ENCODE results near the gene WASL.
"Not testable (repeated sequence)": the region's sequence is repeated elsewhere in the genome, so short reads cannot be mapped to it uniquely, and the experiment has no call there.

The WASL gene

DNA sequence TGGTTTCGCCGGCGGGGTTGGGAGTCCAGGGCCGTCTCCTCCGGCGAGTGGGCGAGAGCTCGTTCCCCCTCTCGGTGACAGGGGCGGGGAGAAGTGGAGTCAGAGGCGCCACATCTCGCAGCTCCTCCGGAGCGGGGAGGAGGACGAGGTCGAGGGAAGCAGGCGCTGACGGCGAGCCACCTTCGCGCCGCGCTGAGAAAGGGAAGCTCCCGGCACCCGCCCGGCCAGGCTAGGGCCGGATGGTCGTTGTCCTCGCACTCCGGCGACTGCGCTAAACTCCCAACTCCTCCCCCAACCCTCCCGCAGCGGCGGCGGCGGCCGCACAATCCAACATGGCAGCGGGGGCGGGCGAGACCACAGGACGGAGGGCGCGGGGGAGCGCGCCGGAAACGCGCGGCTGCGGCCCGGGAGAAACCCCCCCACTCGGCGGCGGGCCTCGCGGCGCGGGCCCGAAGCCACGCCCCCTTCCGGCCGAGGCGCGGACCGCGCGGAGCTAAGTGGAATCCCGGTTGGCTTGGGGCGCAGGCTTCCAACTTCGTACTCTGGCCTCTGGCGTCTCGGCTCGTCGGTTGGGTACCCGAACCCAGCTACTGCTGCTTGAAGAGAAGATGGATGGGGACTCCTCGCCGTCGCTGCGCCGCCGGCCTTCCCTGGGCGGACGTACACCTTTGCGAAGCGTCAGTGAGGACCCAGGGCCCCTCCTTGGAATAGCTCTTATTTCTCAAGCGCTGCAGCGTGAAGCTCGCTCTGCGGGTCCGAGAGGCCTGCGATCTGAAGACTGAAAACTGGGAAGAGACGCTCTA lies at the start of gene WASL:
TSS of gene WASL (minus strand) at position 270 of the 803 bp plus-strand sequence. CDS start at position 1, 269 bp downstream.
- peak; percentile 91 for DNase-seq

- no peak for DNase-seq
These were observed 49.1 kb upstream of the WASL start for GRCh38 chr7:123797673-123798531.

- no peak for DNase-seq
These were observed 47.8 kb upstream of the WASL start for GRCh38 chr7:123796568-123796967.

DNA sequence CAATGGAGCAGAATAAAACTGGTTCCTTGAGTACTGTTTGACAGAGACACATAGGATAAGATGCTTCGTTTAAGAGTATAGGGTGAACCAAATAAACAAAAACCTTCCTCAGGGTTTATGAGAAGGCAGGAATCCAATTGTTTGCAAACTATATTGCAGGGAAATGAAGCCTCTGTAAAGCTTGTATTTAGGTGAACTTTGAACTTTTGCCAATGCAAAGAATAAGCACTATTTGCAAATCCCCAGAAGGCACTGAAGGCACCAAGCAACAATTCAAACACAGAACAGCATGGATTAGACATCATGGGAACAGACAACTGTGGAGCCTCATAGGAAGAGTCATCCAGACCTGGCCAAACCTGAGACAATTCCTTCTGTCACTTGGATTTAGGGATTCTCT lies 47.1 kb upstream of the WASL start:
- no peak for DNase-seq

- not testable (repeated sequence) for DNase-seq
These were observed 46.3 kb upstream of the WASL start for GRCh38 chr7:123795116-123795515.

DNA sequence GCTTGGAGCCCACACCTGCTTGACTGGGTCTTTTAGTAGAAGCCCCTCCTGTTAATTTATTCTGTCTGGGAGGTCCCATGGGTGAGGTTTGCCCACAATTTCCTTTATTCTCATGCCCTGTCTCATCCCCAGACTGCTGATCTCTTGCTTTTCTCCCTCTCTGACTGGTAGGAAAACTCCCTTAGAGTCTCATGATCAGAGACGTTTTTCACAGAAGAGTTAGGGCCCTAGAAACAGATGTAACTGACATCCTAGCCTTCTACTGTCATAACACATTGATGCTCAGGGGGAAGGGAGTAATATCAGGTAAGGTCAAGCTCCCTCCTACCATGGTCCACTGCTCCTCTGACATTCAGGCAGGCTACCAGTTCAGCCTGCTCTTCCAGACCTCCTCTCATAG lies 43.7 kb upstream of the WASL start:
- DNase-seq = no peak

DNA sequence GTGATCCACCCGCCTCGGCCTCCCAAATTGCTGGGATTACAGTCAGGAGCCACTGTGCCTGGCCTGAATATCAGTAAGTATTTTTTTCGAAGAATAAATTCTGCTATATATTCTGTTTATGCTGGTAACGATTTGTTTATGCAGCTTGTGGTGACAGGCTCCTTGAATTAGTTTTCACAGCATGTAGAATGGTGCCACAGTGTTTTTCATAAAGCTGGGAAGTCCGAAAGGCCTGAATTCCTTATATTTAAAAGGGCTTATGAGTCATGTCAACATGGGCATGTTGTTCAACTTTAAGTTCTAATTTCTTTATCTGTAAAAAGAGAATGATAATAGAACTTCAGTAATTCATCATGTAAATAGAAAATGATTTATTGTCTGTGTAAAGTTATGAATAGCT lies 42.2 kb upstream of the WASL start:
- no peak for DNase-seq

DNA sequence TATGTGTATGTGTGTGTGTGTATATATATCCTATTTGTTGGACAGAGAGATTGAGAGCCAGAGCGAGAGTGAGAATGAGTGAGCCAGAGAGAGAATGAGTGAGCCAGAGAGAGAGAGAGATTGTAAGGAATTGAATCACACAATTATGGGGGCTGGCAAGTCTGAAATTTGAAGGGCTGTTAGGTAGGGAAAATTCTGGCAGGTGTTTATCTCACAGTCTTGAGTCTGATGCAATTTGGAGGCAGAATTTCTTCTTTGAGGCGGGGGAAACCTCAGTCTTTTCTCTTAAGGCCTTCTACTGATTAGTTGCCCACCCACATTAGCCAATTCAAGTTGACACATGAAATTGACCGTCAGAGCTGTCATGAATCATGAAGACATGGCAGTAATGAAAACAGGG lies 41.0 kb upstream of the WASL start:
- no peak for DNase-seq

- no peak for DNase-seq
These were observed 40.5 kb upstream of the WASL start for GRCh38 chr7:123789206-123789784.

GRCh38 chr7:123788584-123788983 lies 39.8 kb upstream of the WASL start:
- no peak for DNase-seq

DNA sequence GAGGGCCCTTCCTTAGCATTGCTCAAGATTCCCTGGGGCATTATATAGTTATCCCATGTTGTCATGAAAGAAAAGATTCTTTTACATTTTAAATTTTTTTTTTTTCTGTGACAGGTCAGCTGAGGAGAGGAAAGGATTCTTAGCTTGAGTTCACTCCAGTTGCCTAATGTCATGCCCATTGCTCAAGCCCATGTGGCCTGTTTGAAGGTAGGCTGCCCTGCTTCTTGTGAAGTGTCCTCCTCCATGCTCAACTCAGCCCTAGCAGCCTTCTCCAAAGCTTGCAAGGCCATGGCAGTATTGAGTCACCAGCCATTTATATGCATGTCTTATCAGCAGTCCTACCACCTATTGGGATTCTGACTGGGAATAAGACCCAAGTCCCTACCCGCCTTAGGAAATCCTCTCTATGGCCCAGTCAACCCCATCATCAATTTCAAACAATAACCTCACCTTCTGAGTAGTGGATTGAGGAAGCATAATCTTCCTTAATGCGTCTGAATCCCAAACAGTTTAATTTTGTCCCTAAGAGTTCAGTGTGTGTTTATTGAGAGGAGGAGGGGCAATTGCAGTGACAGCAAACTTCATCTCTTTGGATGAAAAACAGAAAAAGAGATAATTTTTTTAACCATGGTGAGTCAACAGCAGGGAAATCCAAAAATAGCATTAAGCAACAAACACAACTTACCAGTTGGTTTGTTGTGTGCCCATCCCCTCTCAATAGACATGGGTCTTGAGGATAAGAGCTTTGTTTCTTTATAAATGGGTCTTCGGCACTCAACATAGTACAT lies 38.6 kb upstream of the WASL start:
- no peak for DNase-seq

GRCh38 chr7:123784263-123784662 lies 35.5 kb upstream of the WASL start:
- DNase-seq = no peak

- DNase-seq = no peak
These were observed 35.0 kb upstream of the WASL start for GRCh38 chr7:123783820-123784219.

DNA sequence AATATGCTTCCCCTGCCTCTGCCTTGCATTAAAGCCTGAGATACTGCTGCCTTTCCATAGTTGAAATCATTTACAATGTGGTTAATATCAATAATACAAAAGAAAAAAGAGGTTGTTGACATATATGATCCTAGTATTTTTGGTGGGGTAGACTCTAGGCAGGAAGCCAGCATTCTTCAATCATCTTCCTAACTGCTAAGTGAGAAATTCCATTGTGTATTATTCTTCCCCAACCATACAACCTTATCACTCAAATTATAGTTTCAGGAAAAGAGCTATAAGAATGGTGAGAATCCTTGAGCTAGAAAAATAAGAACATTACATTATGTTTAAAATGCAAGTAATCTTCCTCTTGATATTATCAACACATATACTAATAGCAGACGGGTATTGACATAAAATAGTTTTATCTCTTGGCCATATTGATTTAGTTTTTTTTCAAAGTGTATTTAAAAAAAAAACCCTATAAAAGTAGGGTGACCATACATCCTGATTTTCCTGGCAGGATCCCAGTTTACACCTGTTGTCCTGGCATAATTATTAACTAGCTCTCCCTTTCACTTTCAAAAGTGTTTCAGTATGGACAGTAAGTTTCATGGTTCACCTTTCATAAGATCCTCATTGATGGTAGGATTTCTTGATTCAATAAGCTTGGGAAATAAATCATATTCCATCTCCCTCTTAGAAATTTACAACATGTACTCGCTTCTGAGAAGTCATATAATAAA lies 33.4 kb upstream of the WASL start:
- no peak for DNase-seq

DNA sequence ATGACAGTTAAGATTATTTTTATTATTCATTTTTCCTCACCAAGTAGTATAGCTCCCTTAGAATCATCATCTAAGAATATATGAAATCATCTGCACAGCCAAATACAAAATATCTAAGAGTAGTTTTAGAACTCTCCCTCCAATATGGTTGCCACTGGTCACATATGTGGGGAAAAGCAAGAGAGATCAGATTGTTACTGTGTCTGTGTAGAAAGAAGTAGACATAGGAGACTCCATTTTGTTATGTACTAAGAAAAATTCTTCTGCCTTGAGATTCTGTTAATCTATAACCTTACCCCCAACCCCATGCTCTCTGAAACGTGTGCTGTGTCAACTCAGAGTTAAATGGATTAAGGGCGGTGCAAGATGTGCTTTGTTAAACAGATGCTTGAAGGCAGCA lies 31.7 kb upstream of the WASL start:
- DNase-seq = not testable (repeated sequence)

DNA sequence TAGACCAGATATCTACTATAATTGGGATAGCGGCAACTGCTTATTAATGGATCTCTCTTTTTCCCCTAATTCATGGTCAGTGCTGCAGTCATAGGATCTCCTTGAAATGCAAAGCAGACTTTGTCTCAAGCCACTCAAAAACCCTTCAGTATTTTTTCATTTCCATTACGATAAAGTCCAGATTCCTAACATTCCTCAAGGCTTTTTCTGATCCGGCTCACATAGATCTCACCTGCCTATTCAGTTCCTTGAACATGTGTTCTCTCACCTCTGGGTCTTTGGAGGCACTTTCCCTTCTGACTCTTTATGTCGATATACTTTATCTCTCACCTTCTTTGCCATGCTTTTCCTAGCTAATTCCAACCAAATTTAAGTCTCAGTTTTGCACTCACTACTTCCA lies 25.7 kb upstream of the WASL start:
- no peak for DNase-seq

DNA sequence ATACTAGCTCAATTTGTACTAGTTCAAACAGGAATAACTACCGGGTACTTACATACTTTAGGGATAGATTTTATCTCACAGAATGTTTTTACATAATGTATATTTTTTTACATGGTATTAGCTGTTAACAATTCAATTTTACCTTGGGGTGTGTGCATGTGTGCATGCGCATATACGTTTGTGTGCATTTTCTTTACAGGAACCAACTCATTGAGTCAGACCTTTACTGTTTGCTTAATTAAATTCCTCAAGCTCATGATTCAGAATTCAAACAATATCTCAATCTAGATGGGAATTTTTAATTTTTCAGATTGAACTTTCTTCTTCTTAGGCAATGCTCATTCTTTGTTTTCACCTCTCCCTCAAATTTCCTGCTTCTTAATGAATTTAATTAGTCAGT lies 24.7 kb upstream of the WASL start:
- DNase-seq = no peak

GRCh38 chr7:123772652-123773051 lies 23.8 kb upstream of the WASL start:
- DNase-seq = no peak

- no peak for DNase-seq
These were observed 23.0 kb upstream of the WASL start for GRCh38 chr7:123771846-123772245.

GRCh38 chr7:123771256-123771655 lies 22.5 kb upstream of the WASL start:
- DNase-seq = no peak

DNA sequence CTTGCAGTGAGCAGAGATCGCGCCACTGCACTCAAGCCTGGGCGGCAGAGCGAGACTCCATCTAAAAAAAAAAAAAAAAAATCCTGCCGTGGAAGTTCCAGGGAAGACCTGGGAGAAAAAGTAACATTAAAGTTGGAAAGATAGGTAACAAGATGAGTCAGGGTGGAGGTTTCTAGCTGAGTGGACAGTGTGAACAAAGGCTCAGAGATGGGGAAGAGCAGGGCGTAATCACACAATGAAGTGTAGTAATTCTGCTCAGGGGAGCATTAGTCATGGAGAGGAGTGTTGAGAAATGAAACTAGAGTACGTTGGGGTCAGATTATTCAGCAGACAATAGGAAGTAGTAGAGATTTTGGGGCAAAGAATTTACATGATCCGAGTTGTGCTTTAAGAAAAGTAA lies 21.6 kb upstream of the WASL start:
- peak; percentile 6 for DNase-seq

DNA sequence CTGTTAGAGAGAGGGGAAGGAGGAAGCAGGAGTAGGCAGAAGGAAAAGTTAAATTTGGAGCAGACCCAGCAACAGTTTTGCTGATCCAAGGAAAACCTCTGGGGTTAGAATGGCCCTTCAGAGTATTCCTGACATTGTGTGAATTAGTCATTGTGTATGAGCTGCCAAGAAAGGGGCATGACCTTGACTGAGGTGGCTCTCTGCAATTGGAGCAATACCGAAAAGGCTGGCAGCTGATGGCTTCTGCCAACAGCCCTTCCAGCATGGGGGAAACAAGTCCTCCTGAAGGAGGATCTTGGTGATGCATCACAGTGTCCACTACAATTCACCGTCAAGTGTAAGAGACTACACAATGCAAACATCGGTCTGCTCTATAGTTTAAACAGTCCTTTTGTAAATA lies 20.6 kb upstream of the WASL start:
- no peak for DNase-seq

All from stimulated activated CD4-positive, alpha-beta T cell treated with anti-CD3 and anti-CD28 coated beads, Interleukin-15, amount 100 ng/mL, for 24 hours (primary cell).